HEK293T (cell line): ENCODE data around the gene LGALS3BP.

ENCODE experiments used
- CTCF ChIA-PET: fragments of 350-600 bp; formaldehyde crosslinking; extraction: SDS; loops from one replicate; lab custom pipeline; 2021; ENCODE audit warnings: antibody characterized with exemption, inconsistent platforms; lab: Yijun Ruan, JAX
- POLR2A ChIA-PET: fragments of 350-600 bp; formaldehyde crosslinking; extraction: SDS; loops from one replicate; lab custom pipeline; 2020; ENCODE audit warnings: antibody characterized with exemption, inconsistent platforms; lab: Yijun Ruan, JAX
- DNase-seq: peaks from one replicate; pipeline ENCODE4 v3.0.0; 2012; ENCODE audit warnings: mixed read lengths; ENCODE audit errors: extremely low spot score
- ARNT ChIP-seq: fragments of 450-650 bp; IDR thresholded peaks from 2 replicates; pipeline ENCODE4 v1.6.1; 2017; ENCODE audit warnings: mild to moderate bottlenecking
- BHLHE40 ChIP-seq: fragments of 450-650 bp; IDR thresholded peaks from 2 replicates; pipeline ENCODE4 v1.6.1; 2016; ENCODE audit warnings: mild to moderate bottlenecking, moderate library complexity, borderline replicate concordance
- CTBP1 ChIP-seq: fragments of 450-650 bp; IDR thresholded peaks from 2 replicates; pipeline ENCODE4 v1.6.1; 2016; ENCODE audit warnings: borderline replicate concordance
- ELF4 ChIP-seq: fragments of 450-650 bp; IDR thresholded peaks from 2 replicates; pipeline ENCODE4 v1.6.1; 2017; ENCODE audit warnings: antibody characterized with exemption
- FOXA1 ChIP-seq: fragments of 450-650 bp; IDR thresholded peaks from 2 replicates; pipeline ENCODE4 v1.6.1; 2016; ENCODE audit warnings: mild to moderate bottlenecking
- FOXK2 ChIP-seq: fragments of 450-650 bp; IDR thresholded peaks from 2 replicates; pipeline ENCODE4 v1.6.1; 2016; ENCODE audit warnings: mild to moderate bottlenecking
- FOXM1 ChIP-seq: fragments of 450-650 bp; IDR thresholded peaks from 2 replicates; pipeline ENCODE4 v1.6.1; 2017; ENCODE audit warnings: mild to moderate bottlenecking, borderline replicate concordance
- HDGF ChIP-seq: fragments of 450-650 bp; IDR thresholded peaks from 2 replicates; pipeline ENCODE4 v1.6.1; 2017; ENCODE audit warnings: antibody characterized with exemption, borderline replicate concordance
- L3MBTL2 ChIP-seq: fragments of 450-650 bp; conservative IDR thresholded peaks from 2 replicates; pipeline ENCODE4 v1.6.1; 2016; ENCODE audit warnings: mild to moderate bottlenecking
- LEF1 ChIP-seq: fragments of 450-650 bp; IDR thresholded peaks from 2 replicates; pipeline ENCODE4 v1.6.1; 2017; ENCODE audit warnings: mild to moderate bottlenecking, borderline replicate concordance
- NFRKB ChIP-seq: fragments of 450-650 bp; IDR thresholded peaks from 2 replicates; pipeline ENCODE4 v1.6.1; 2016; ENCODE audit warnings: mild to moderate bottlenecking, moderate library complexity
- PKNOX1 ChIP-seq: fragments of 450-650 bp; IDR thresholded peaks from 2 replicates; pipeline ENCODE4 v1.6.1; 2016
- SP1 ChIP-seq: fragments of 450-650 bp; IDR thresholded peaks from 2 replicates; pipeline ENCODE4 v1.6.1; 2017
- SUZ12 ChIP-seq: fragments of 450-650 bp; IDR thresholded peaks from 2 replicates; pipeline ENCODE4 v1.6.1; 2016; ENCODE audit warnings: mild to moderate bottlenecking
- TARDBP ChIP-seq: fragments of 450-650 bp; IDR thresholded peaks from 2 replicates; pipeline ENCODE4 v1.6.1; 2016
- ZNF384 ChIP-seq: fragments of 450-650 bp; IDR thresholded peaks from 2 replicates; pipeline ENCODE4 v1.6.1; 2016

The LGALS3BP gene

GRCh38 chr17:79008666-79009387, 29.1 kb upstream of the LGALS3BP start:
- ChIA-PET CTCF (no interaction called here), POLR2A (interaction anchor here (1.3 kb wide), 1 partner anchor 24 kb away, joined by 3 read pairs; no protein-coding TSS in a partner anchor)
- no peak for DNase-seq

GRCh38 chr17:79007504-79008381, 28.0 kb upstream of the LGALS3BP start:
- CTCF ChIA-PET = no interaction called here
- POLR2A ChIA-PET = no interaction called here
- no peak for TF ChIP-seq FOXM1
- TF ChIP-seq TARDBP = no peak
- TF ChIP-seq FOXA1 = no peak
- no peak for TF ChIP-seq NFRKB
- no peak for DNase-seq

More at GRCh38 chr17:79008666-79009387, 29.1 kb upstream of the LGALS3BP start:
- TF ChIP-seq PKNOX1 (no peak), TARDBP (no peak), FOXK2 (no peak), CTBP1 (no peak), FOXM1 (no peak), HDGF (no peak), ELF4 (no peak), ZNF384 (no peak), SP1 (no peak), L3MBTL2 (no peak), ARNT (no peak), SUZ12 (no peak), LEF1 (no peak), BHLHE40 (no peak), FOXA1 (no peak), NFRKB (no peak)

GRCh38 chr17:79006794-79007503, 27.2 kb upstream of the LGALS3BP start:
- ChIA-PET CTCF (interaction anchor here (0.5 kb wide), 1 partner anchor 53 kb away, joined by 3 read pairs; no protein-coding TSS in a partner anchor), POLR2A (no interaction called here)
- no peak for DNase-seq
- no peak for TF ChIP-seq ZNF384
- TF ChIP-seq ELF4 = no peak
- TF ChIP-seq FOXK2 = no peak
- no peak for TF ChIP-seq ARNT
- no peak for TF ChIP-seq BHLHE40
- no peak for TF ChIP-seq NFRKB
- no peak for TF ChIP-seq LEF1
- TF ChIP-seq L3MBTL2 = no peak
- TF ChIP-seq CTBP1 = no peak
- no peak for TF ChIP-seq FOXM1
- TF ChIP-seq HDGF = no peak
- TF ChIP-seq TARDBP = no peak
- TF ChIP-seq FOXA1 = no peak
- TF ChIP-seq SP1 = no peak
- TF ChIP-seq SUZ12 = no peak
- TF ChIP-seq PKNOX1 = no peak

- ChIA-PET POLR2A (no interaction called here), CTCF (no interaction called here)
- no peak for TF ChIP-seq CTBP1
- no peak for DNase-seq
Measured at GRCh38 chr17:79006046-79006445, 26.3 kb upstream of the LGALS3BP start.

- POLR2A ChIA-PET = no interaction called here
- CTCF ChIA-PET = no interaction called here
- DNase-seq = no peak
- TF ChIP-seq ELF4 = no peak
- TF ChIP-seq HDGF = no peak
- TF ChIP-seq SP1 = no peak
- TF ChIP-seq SUZ12 = no peak
Measured at GRCh38 chr17:79005063-79005861, 25.5 kb upstream of the LGALS3BP start.
